Keratinocyte (primary cell): ENCODE results near the gene ASCL1. TPM values are rescaled to one million over a fixed set of nuclear protein-coding genes. Genes with fewer than 3 reads are reported as not detected.

Experiments used
- DNase-seq: peaks from one replicate; pipeline ENCODE4 v3.0.0-alpha.2; 2011; ENCODE audit warnings: low read depth, missing footprints, low spot score
- FAIRE-seq: peaks from 2 replicates; lab custom pipeline; 2011; peaks lifted over from hg19 to GRCh38; lab: Jason Lieb, UNC
- H2AFZ ChIP-seq: 2 replicates; pipeline ENCODE4 v1.6.0; 2012; ENCODE audit warnings: low read length, control low read depth, inconsistent platforms; ENCODE audit not compliant: control insufficient read depth
- H3K27ac ChIP-seq: 2 replicates; pipeline ENCODE4 v1.5.1; 2011; ENCODE audit warnings: low read length; ENCODE audit not compliant: control insufficient read depth, insufficient read depth
- H3K27me3 ChIP-seq: 3 replicates; pipeline ENCODE4 v1.6.0; 2011; ENCODE audit warnings: low read length; ENCODE audit not compliant: control insufficient read depth, insufficient read depth; ENCODE audit errors: extremely low read depth
- H3K36me3 ChIP-seq, 2 experiments: 2 replicates in 1 of 2; 3 replicates in 1 of 2; pipeline ENCODE4 v1.5.1; 2011; ENCODE audit warnings: low read length in 2 of 2, mild to moderate bottlenecking in 1 of 2; ENCODE audit not compliant: control insufficient read depth in 2 of 2, insufficient read depth in 2 of 2; ENCODE audit errors: extremely low read depth in 1 of 2
- H3K4me1 ChIP-seq: 3 replicates; pipeline ENCODE4 v1.5.1; 2011; ENCODE audit warnings: low read length; ENCODE audit not compliant: control insufficient read depth, insufficient read depth; ENCODE audit errors: extremely low read depth
- H3K4me2 ChIP-seq: 3 replicates; pipeline ENCODE4 v1.6.0; 2011; ENCODE audit warnings: low read depth, low read length; ENCODE audit not compliant: control insufficient read depth, insufficient read depth; ENCODE audit errors: extremely low read depth
- H3K4me3 ChIP-seq, 3 experiments: fragments of 200-600 bp in 1 of 3; sonication (generic) in 1 of 3; 2 replicates in 2 of 3; 3 replicates in 1 of 3; pipeline ENCODE4 v1.5.1; 2011 to 2016; ENCODE audit warnings: low read length in 3 of 3, mild to moderate bottlenecking in 3 of 3, control low read depth in 2 of 3, inconsistent platforms in 1 of 3, low read depth in 1 of 3, mixed read lengths in 1 of 3, mixed run types in 1 of 3, moderate library complexity in 1 of 3; ENCODE audit not compliant: control insufficient read depth in 2 of 3, insufficient read depth in 2 of 3; ENCODE audit errors: extremely low read depth in 1 of 3
- H3K79me2 ChIP-seq: 2 replicates; pipeline ENCODE4 v1.6.0; 2012; ENCODE audit warnings: low read length; ENCODE audit not compliant: control insufficient read depth, insufficient read depth
- H3K9ac ChIP-seq: 3 replicates; pipeline ENCODE4 v1.6.0; 2011; ENCODE audit warnings: low read length; ENCODE audit not compliant: control insufficient read depth, insufficient read depth; ENCODE audit errors: extremely low read depth
- H3K9me1 ChIP-seq: 3 replicates; pipeline ENCODE4 v1.6.0; 2011; ENCODE audit warnings: low read length; ENCODE audit not compliant: control insufficient read depth, insufficient read depth; ENCODE audit errors: extremely low read depth
- H3K9me3 ChIP-seq: 2 replicates; pipeline ENCODE4 v1.5.1; 2012; ENCODE audit warnings: low read depth, low read length; ENCODE audit not compliant: control insufficient read depth
- H4K20me1 ChIP-seq: 3 replicates; pipeline ENCODE4 v1.6.0; 2011; ENCODE audit warnings: low read length; ENCODE audit not compliant: control insufficient read depth, insufficient read depth; ENCODE audit errors: extremely low read depth
- EZH2 ChIP-seq: IDR thresholded peaks from one replicate; pipeline ENCODE4 v1.6.1; 2012; ENCODE audit warnings: inconsistent platforms, mild to moderate bottlenecking, low read length, moderate library complexity
- dilution Hi-C: fragments of 300-500 bp; cut with MboI; formaldehyde crosslinking; loops from one replicate; pipeline ENCODE4 v1.7.0; 2020; ENCODE audit warnings: low sequenced_read_pairs; ENCODE audit not compliant: extremely low pct_ligation_motif_present
- polyA plus RNA-seq, 5 experiments: library from polyadenylated mRNA; depleted of rRNA in 3 of 5; stranded (reverse) in 3 of 5; stranded (forward) in 1 of 5; unstranded in 1 of 5; fragments of >200 nt; gene quantifications; 1 replicate in 1 of 5; 2 replicates in 3 of 5; 3 replicates in 1 of 5; pipeline versions ENCODE4 v1.2.1 to v1.2.3, GENCODE V29; 2011 to 2012; ENCODE audit warnings: missing spikeins in 2 of 5, low read depth in 1 of 5, low replicate concordance in 1 of 5
- TF ChIP-seq, protein P1 (sequence below), 3 experiments: IDR thresholded peaks in 1 of 3; conservative IDR thresholded peaks in 1 of 3; optimal IDR thresholded peaks in 1 of 3; 2 replicates in 2 of 3; 3 replicates in 1 of 3; pipeline versions ENCODE3 to v1.5.1; 2011; ENCODE audit warnings: low read length in 3 of 3, mild to moderate bottlenecking in 3 of 3, moderate library complexity in 2 of 3, control low read depth in 1 of 3, inconsistent platforms in 1 of 3; ENCODE audit not compliant: insufficient read depth in 2 of 3; ENCODE audit errors: extremely low read depth in 1 of 3

Gene ASCL1
- polyA plus RNA-seq, 1 donor (not counting 4 experiments of a cell fraction or from before 2014, with no cell fraction given): not detected

DNA sequence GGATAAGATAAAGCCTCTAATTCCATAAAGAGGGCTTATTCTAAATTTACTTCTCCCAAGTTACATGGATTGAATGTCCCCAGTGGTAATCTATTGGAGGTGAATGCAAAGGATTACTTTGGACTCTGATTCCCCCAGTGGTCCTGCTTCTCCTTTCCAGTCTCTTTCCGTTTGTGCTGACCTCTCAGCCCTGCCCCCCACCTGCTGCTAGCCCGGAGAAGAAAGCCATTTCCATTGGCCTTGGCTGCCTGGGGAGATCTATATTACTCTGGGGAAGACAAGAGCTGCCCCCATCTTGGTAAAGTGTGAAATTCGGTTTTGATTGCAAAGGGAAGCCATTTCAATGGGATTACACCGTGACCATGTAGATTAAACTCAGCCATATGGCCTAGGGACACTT lies 13.3 kb downstream of the ASCL1 start:
- H3K27me3 ChIP-seq: peaks cover 12% of the 10 kb centered on the region
- no peak overlapping the region for H2AFZ ChIP-seq
- dilution Hi-C loops: no loop called here
- H3K4me2 ChIP-seq: no peak overlapping the region
- FAIRE-seq (no peak), DNase-seq (no peak)
- no peaks in the 10 kb centered on the region for H3K4me1 ChIP-seq
- H3K4me3 ChIP-seq: no peak overlapping the region
- no peaks in the 10 kb centered on the region for H3K9me1 ChIP-seq
- H3K9ac ChIP-seq: no peak overlapping the region
- no peaks in the 10 kb centered on the region for H3K9me3 ChIP-seq
- H4K20me1 ChIP-seq: no peaks in the 10 kb centered on the region
- H3K27ac ChIP-seq: no peak overlapping the region
- H3K36me3 ChIP-seq: no peaks in the 10 kb centered on the region
- no peaks in the 10 kb centered on the region for H3K79me2 ChIP-seq
- TF ChIP-seq EZH2: no peak
- TF ChIP-seq, protein P1, sequence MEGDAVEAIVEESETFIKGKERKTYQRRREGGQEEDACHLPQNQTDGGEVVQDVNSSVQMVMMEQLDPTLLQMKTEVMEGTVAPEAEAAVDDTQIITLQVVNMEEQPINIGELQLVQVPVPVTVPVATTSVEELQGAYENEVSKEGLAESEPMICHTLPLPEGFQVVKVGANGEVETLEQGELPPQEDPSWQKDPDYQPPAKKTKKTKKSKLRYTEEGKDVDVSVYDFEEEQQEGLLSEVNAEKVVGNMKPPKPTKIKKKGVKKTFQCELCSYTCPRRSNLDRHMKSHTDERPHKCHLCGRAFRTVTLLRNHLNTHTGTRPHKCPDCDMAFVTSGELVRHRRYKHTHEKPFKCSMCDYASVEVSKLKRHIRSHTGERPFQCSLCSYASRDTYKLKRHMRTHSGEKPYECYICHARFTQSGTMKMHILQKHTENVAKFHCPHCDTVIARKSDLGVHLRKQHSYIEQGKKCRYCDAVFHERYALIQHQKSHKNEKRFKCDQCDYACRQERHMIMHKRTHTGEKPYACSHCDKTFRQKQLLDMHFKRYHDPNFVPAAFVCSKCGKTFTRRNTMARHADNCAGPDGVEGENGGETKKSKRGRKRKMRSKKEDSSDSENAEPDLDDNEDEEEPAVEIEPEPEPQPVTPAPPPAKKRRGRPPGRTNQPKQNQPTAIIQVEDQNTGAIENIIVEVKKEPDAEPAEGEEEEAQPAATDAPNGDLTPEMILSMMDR (optimal IDR thresholded peaks at IDR 0.05 in 1 of 3, IDR thresholded peaks at IDR 0.05 in 1 of 3, conservative IDR thresholded peaks at IDR 0.05 in 1 of 3; ENCODE audit: extremely low read depth in 1 of 3, insufficient read depth in 2 of 3, low read length in 3 of 3): no peak

DNA sequence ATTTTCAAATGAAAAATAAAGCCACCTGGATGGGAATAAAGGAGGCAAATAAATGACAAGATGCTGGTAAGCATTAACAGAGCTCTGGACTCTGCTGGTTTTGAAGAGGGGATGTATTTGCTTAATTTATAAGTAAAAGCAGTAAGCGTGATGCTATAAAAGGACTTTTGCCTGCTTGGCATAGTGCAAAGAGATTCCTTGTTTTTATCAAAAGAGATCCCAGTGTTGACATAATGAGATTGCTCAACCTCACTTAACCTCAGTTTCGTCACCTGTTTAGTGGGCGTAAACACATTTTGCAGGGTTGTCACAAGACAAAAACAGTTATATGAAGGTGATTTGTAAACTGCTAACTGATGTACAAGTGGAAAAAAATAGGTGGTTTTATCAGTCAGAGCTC lies 13.8 kb downstream of the ASCL1 start:
- dilution Hi-C loops: no loop called here
- no peak overlapping the region for H2AFZ ChIP-seq
- TF ChIP-seq EZH2: no peak
- TF ChIP-seq, protein P1 (optimal IDR thresholded peaks at IDR 0.05 in 1 of 3, IDR thresholded peaks at IDR 0.05 in 1 of 3, conservative IDR thresholded peaks at IDR 0.05 in 1 of 3; ENCODE audit: extremely low read depth in 1 of 3, insufficient read depth in 2 of 3, low read length in 3 of 3): no peak
- no peaks in the 10 kb centered on the region for H3K4me1 ChIP-seq
- no peaks in the 10 kb centered on the region for H3K9me1 ChIP-seq
- no peak overlapping the region for H3K9ac ChIP-seq
- DNase-seq (no peak), FAIRE-seq (no peak)
- no peaks in the 10 kb centered on the region for H3K9me3 ChIP-seq
- no peaks in the 10 kb centered on the region for H4K20me1 ChIP-seq
- H3K79me2 ChIP-seq: no peaks in the 10 kb centered on the region
- H3K27ac ChIP-seq: no peak overlapping the region
- no peak overlapping the region for H3K4me2 ChIP-seq
- no peaks in the 10 kb centered on the region for H3K36me3 ChIP-seq
- peaks cover 9% of the 10 kb centered on the region for H3K27me3 ChIP-seq
- H3K4me3 ChIP-seq: no peak overlapping the region
